Non-pigmented ciliary epithelial cell (primary cell): ENCODE measurements around the gene ENTPD6.
"Not testable (repeated sequence)": the region's sequence is repeated elsewhere in the genome, so short reads cannot be mapped to it uniquely, and the experiment has no call there.

Experiments used
- DNase-seq: peaks from one replicate; pipeline ENCODE4 v3.0.0-alpha.2; 2010; ENCODE audit warnings: low read depth

ENTPD6 gene

GRCh38 chr20:25195014-25195961, at the start of gene ENTPD6:
Gene ENTPD6, plus strand, starts transcription at chr20:25195712. Its CDS starts 10,825 bp downstream, at chr20:25206537.
- peak; percentile 40 for DNase-seq

DNA sequence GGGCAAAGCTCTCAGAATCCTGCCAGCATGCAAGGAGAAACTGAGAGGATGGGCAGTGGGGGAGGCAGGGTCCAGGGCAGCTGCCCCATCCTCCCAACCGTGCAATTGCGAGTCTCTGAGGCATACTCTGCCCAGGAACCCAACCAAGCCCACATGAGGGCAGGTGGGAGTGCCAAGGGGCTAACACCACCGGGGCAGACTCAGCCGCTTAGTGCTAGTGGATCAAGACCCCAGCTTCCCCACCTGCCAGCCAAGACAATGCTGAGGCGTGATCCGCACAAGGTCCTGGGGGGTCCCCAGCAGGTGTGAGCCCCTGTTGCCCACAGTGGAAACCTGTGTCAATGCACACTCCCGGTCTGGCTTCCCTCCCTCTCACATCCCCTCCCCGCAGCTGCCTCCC, 48.5 kb upstream of the ENTPD6 start:
- DNase-seq: no peak

DNA sequence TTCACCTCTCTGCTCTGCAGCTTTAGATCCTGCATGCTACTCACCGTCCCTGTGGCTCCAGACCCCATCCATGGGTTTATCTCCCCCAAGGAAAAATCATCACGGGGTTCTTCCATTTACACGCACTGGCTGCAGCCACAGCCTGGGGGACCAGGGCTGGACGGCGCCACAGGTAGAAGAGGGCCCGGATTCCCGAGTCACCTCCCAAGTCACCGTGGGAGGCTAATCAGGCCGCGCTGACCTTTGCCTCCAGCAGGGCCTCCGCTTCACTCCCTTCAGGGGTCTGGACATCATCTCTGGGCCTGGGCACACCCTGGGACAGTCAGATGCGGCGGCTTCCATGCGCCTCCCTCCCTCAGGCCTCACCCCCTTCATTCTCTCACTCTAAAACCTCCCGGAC, 47.8 kb upstream of the ENTPD6 start:
- DNase-seq: no peak

- DNase-seq: no peak
These were observed 47.1 kb upstream of the ENTPD6 start for GRCh38 chr20:25148181-25148981.

- no peak for DNase-seq
These were observed 46.3 kb upstream of the ENTPD6 start for GRCh38 chr20:25148982-25149846.

- DNase-seq: no peak
These were observed 45.5 kb upstream of the ENTPD6 start for GRCh38 chr20:25150016-25150415.

DNA sequence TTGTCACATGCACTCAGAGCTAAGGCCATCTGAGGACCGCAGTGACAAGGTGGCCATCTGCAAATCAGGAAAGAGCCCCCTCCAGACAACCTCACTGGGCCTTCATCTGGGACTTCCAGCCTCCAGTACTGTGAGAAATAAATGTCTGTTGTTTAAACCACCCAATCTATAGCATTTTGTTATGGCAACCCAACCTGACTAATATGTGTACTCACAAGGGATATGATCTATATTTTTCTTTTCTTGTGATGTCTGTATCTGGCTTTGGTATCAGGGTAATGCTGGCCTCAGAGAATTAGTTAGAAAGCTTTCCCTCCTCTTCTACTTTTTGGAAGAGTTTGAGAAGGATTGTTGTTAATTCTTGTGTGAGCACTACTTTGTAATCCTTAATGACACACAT, 37.5 kb upstream of the ENTPD6 start:
- DNase-seq: no peak

DNA sequence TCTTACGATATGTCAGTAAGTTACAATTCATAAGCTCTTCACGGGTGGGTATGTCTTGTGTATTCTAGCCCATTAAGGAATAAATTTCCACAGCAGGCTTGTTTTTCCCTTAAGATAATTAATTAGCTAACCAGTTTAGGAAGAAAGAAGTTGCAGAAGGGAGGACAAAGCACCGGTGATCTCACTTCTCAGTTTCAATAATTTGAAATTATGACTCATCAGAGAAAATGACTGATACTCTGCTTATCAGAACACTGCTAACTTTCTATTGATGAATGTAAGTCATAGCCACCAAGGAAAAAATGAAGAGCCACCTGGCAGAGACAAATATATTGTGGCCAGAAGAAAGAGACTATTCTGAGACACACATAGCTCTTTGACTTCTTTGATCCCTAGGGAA, 35.0 kb upstream of the ENTPD6 start:
- DNase-seq: no peak

- no peak for DNase-seq
These were observed 34.6 kb upstream of the ENTPD6 start for GRCh38 chr20:25160897-25161296.

DNA sequence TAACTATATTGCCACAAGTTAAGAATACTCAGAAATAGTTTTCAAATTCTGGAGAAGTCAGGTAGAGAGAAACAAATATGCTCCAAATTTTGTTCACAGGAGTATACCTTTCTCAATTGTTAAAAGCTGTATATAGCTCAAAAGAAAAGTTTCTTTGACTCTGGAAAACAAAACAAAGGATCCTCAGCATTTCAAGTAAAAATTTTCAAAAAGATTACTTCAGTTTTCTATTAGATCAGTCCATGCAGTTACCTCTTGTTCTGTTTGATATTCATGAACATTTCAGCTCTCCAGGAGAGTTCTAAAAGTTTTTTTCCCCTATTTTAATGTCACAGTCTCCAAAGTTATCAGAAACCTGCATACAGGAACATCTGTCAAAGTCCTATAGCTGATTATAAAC, 30.4 kb upstream of the ENTPD6 start:
- DNase-seq: no peak

DNA sequence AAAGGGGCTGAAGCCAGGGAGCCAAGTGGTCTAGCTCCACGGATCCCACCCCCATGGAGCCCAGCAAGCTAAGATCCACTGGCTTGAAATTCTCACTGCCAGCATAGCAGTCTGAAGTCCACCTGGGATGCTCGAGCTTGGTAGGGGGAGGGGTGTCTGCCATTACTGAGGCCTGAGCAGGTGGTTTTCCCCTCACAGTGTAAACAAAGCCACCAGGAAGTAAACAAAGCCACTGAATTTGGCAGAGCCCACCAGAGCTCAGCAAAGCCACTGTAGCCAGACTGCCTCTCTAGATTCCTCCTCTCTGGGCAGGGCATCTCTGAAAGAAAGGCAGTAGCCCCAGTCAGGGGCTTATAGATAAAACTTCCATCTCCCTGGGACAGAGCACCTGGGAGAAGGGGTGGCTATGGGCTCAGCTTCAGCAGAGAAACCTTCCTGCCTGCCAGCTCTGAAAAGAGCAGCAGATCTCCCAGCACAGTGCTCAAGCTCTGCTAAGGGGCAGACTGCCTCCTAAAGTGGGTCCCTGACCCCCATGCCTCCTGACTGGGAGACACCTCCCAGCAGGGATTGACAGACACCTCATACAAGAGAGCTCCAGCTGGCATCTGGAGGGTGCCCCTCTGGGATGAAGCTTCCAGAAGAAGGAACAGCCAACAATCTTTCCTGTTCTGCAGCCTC, 29.3 kb upstream of the ENTPD6 start:
- DNase-seq: not testable (repeated sequence)

DNA sequence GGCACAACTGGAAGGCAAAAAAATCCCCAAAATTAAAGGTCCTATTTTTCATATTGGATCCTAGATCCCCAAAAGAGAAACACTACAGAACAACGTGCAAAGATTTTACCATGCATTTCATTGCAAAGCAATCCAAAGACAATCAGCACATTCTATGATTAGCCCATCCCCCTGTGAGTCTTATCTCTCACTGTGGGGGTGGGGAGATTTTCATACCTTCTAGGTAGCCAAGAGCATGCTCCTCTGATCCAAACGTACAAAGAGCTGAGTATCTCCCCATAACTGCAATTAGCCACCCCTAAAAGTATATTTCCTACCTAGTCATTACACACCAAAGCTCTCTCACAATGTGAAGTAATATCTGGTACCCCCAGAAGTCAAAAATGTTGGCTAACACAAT, 22.2 kb upstream of the ENTPD6 start:
- DNase-seq: no peak

GRCh38 chr20:25173886-25174308, 21.6 kb upstream of the ENTPD6 start:
- no peak for DNase-seq

DNA sequence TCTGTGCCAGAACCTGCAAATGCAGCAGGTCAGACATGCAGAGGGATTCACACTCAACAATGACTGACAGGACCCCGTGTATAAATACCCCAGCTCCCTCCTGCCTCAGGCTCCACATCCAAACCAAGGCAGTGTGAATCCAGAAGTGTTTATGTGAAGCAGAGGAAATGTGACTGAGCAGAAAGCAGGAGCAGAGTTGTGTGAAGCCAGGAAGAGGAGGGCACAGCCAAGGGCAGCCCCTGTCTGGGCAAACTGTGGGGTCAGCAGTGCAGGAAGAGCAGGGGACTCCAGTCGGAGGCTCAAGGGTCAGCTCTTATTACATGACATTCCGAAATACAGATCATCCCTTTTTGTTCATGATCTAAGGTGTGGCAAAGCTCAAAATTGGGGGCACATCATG, 19.3 kb upstream of the ENTPD6 start:
- no peak for DNase-seq

GRCh38 chr20:25177890-25178321, 17.6 kb upstream of the ENTPD6 start:
- no peak for DNase-seq

DNA sequence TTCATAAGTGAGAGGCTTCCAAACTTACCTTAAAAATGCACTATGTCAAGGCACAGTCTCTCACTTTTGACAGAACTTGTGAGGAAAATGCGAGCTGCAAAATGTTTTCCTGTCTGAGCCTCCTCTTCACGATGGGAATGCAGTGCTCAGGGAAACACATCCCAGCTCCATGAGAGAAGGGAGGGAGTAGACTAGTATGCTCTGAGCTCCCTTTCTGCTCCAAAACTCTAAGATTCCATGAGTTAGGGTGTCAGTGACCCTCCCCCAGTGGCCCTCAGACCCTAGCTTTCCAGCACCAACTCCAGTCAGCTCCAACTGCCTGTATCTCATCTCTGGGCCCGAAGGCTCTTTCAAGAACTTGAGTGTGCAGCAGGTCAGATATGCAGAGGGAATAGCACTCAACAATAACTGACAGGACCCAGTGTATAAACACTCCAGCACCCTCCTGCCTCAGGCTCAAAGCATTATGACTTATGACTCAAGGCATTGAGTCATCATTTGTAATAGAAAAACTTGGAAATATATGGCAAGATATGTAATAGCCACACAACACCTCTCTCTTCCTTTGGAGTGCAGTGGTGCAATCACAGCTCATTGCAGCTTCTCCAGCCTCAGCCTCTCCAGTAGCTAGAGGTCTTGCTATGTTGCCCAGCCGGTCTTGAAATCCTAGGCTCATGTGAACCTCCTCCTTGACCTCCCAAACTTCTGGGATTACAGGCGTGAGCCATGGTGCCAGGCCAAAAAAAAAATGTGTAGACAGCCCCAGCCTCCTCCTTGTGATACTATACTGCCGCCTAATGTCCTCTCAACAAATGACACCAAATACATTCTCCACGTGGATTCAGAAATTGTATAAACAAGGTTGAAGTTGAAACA, 16.7 kb upstream of the ENTPD6 start:
- peak; percentile 73 for DNase-seq

DNA sequence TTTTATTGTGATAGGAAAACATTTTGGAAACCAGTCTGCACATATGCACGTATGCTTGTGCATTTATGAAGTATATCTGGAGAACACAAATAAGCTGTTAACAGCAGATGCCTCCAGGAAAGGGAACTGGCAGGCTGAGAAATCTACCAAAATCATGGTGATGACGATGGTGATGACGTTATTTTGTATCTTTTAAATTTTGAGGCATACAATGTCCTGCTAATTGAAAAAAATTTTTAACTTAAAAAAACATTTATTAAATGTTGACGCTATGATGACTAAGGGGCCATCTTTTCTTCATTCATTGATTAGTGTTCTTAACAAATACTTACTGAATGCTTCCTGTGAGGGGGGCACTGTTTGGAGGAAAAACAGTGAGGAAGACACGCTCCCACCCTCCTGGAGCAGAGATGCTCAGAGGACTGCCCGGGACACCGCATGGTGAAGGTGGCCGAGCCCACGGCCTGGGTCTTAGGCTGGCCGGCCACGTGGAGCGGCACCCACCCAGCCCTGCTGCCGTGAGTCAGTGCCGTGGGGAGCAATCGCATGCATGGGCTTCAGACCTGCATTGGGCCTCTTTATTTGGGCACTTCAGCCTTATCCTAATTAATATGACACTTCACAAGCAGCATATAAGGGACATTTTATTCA, 15.9 kb upstream of the ENTPD6 start:
- DNase-seq: no peak

- not testable (repeated sequence) for DNase-seq
These were observed 11.1 kb upstream of the ENTPD6 start for GRCh38 chr20:25184391-25184790.

DNA sequence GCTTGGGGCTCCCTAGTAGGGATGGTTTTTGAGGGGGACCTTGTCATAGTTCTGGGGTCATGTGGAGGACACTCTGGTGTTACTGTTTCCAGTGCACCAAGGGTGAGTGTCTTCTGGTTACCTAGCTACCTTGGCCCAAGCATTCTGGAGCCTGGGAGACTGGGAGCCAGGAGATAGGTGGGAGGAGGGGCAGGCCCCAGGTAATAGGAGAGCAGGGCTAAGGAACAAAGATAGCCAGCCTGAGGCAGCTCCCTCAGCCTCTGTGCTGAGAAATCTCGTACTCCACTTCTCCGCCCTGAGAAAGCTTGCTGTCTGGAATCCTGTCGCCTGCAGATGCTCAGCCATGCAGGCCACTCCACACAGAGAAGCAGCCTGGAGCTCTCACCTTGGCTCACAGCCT, 8.3 kb upstream of the ENTPD6 start:
- DNase-seq: no peak

GRCh38 chr20:25187635-25188034, 7.9 kb upstream of the ENTPD6 start:
- DNase-seq: no peak
